ENCODE results near the gene SCT. TPM values are rescaled to one million over a fixed set of nuclear protein-coding genes. Genes with fewer than 3 reads are reported as not detected.

The SCT gene
- total and polyA plus RNA-seq, 2 donors (not counting 3 experiments of a cell fraction or from before 2014, with no cell fraction given) = not detected

GRCh38 chr11:617912-618682 is 8.9 kb downstream of the SCT start:
- Histone ChIP-seq H3K9me1 (replicated peaks; ENCODE audit: control insufficient read depth, extremely low read depth, insufficient read depth, low read length) (no peaks in the 10 kb centered on the region), H4K20me1 (replicated peaks; ENCODE audit: control insufficient read depth, extremely low read depth, insufficient read depth, low read length) (no peaks in the 10 kb centered on the region), H3K9ac (replicated peaks; ENCODE audit: extremely low read depth, insufficient read depth, low read length) (no peak overlapping the region), H3K36me3 (ENCODE audit: control insufficient read depth in 2 of 2, extremely low read depth in 1 of 2, insufficient read depth in 2 of 2, low read length in 2 of 2) (peaks cover 2 to 4% of the 10 kb centered on the region in 2 experiments), H3K27me3 (ENCODE audit: control insufficient read depth in 2 of 2, insufficient read depth in 2 of 2, low read length in 2 of 2) (no peaks in the 10 kb centered on the region), H3K4me3 (replicated peaks in 1 of 3; ENCODE audit: insufficient read depth in 1 of 3, low read depth in 1 of 3, low read length in 3 of 3) (no peak overlapping the region), H3K27ac (ENCODE audit: insufficient read depth, low read depth, low read length) (no peak overlapping the region), H3K4me2 (ENCODE audit: insufficient read depth, low read length) (no peak overlapping the region), H3K9me3 (replicated peaks; ENCODE audit: control insufficient read depth, insufficient read depth, low read length) (no peaks in the 10 kb centered on the region), H2AFZ (ENCODE audit: low read depth, low read length) (no peak overlapping the region), H3K4me1 (ENCODE audit: control insufficient read depth, extremely low read depth, insufficient read depth, low read length) (peaks cover 6% of the 10 kb centered on the region), H3K79me2 (ENCODE audit: control insufficient read depth, insufficient read depth, low read length) (no peaks in the 10 kb centered on the region)
- ChIA-PET CTCF (no interaction called here), POLR2A (no interaction called here)
- BruUV-seq (replicated peaks) = no TSS peak
- dilution Hi-C loops (cut with MboI; ENCODE audit: extremely low pct_ligation_motif_present, low sequenced_read_pairs) (no loop called here), intact Hi-C loops (cut with micrococcal nuclease) (no loop called here)
- DNase-seq (ENCODE audit: low read depth, low spot score) = no peak
- TF ChIP-seq POLR2A (IDR thresholded peaks at IDR 0.05; ENCODE audit: low read depth, low read length) = no peak
- TF ChIP-seq POLR2AphosphoS5 (IDR thresholded peaks at IDR 0.05; ENCODE audit: insufficient read depth, low read depth, low read length) = no peak
- no peak for TF ChIP-seq FOS (IDR thresholded peaks at IDR 0.05; ENCODE audit: borderline replicate concordance, insufficient read depth, low read length)
- no peak for TF ChIP-seq MAX (IDR thresholded peaks at IDR 0.05; ENCODE audit: insufficient read depth, insufficient read length)
- TF ChIP-seq GATA2 (IDR thresholded peaks at IDR 0.05; ENCODE audit: insufficient read depth, insufficient read length, low read depth, low read length) = no peak
- TF ChIP-seq JUN (IDR thresholded peaks at IDR 0.05; ENCODE audit: borderline replicate concordance, insufficient read depth, insufficient read length, low read depth) = no peak
- TF ChIP-seq CTCF (IDR thresholded peaks at IDR 0.05; ENCODE audit: extremely low read depth in 1 of 2, insufficient read depth in 1 of 2, low read depth in 1 of 2, low read length in 2 of 2) = no peak
- no peak for TF ChIP-seq MYC (IDR thresholded peaks at IDR 0.05; ENCODE audit: low read depth, low read length)
- no peak for TF ChIP-seq EZH2 (IDR thresholded peaks at IDR 0.05; ENCODE audit: borderline replicate concordance, low read depth, low read length, severe bottlenecking)
- no peak for FAIRE-seq

Measured in endothelial cell of umbilical vein (primary cell).